Ovary (tissue), 9 donors: ENCODE results near the gene TXNIP. TPM values are rescaled to one million over a fixed set of nuclear protein-coding genes. Genes with fewer than 3 reads are reported as not detected.

Experiments used
- DNase-seq, 5 donors: peaks; one replicate each; pipeline ENCODE4 v3.0.0-alpha.2; 2019 to 2020
- H3K27ac ChIP-seq, 2 donors: fragments of 200-600 bp; one replicate each; pipeline versions ENCODE4 v1.5.1 to v1.8.0; 2019 to 2022
- H3K27me3 ChIP-seq: fragments of 200-600 bp; one replicate; pipeline ENCODE4 v1.8.0; 2022
- H3K36me3 ChIP-seq: fragments of 200-600 bp; sonication (generic); one replicate; pipeline ENCODE4 v1.5.1; 2019
- H3K4me1 ChIP-seq: one replicate; pipeline ENCODE4 v1.8.1; 2013; ENCODE audit warnings: mild to moderate bottlenecking, moderate library complexity; ENCODE audit not compliant: insufficient read depth
- H3K4me3 ChIP-seq: fragments of 200-600 bp; sonication (generic); one replicate; pipeline ENCODE4 v1.5.1; 2017
- H3K9me3 ChIP-seq, 2 donors: fragments of 200-600 bp in 1 of 2; sonication (generic) in 1 of 2; one replicate each; pipeline versions ENCODE4 v1.5.1 to v1.8.1; 2013 to 2019; ENCODE audit warnings: mild to moderate bottlenecking in 1 of 2, moderate library complexity in 1 of 2
- CTCF ChIP-seq, 3 donors: fragments of 450-650 bp in 2 of 3; fragments of 200-600 bp in 1 of 3; IDR thresholded peaks; one replicate each; pipeline versions ENCODE4 v1.5.1 to v1.8.0; 2016 to 2022; ENCODE audit warnings: antibody characterized with exemption in 3 of 3, mild to moderate bottlenecking in 1 of 3
- EP300 ChIP-seq: sonication (generic); formaldehyde crosslinking; IDR thresholded peaks from one replicate; pipeline ENCODE4 v1.6.1; 2017; ENCODE audit warnings: antibody characterized with exemption
- POLR2A ChIP-seq: fragments of 450-650 bp; IDR thresholded peaks from one replicate; pipeline ENCODE4 v1.6.1; 2017; ENCODE audit warnings: antibody characterized with exemption, mild to moderate bottlenecking, moderate library complexity
- WGBS, 3 donors: extraction: QIAGEN DNeasy Blood & Tissue Kit in 1 of 3; methylation state at CpG; one replicate each; pipeline versions ENCODE4 v1.1.5 to v1.1.7; 2013 to 2017; 5-methylcytosine and 5-hydroxymethylcytosine counted together
- intact Hi-C, 4 donors: fragments of 100-400 bp; cut with DNase I; formaldehyde crosslinking; loops; one replicate each; pipeline versions ENCODE4 v1.11.0 to v1.15.1; 2022 to 2023
- polyA plus RNA-seq, 2 donors: library from polyadenylated mRNA; stranded (reverse); fragments of 200-250 nt in 1 of 2; fragments of 350-450 nt in 1 of 2; fragmentation: Illumina TruSeq in 1 of 2; extraction: RNeasy Lipid Tissue Mini Kit (QIAGEN cat#74804) in 1 of 2; gene quantifications; one replicate each; pipeline ENCODE4 v1.2.3, GENCODE V29; 2013 to 2014
- total RNA-seq, 7 donors: library from RNA; depleted of rRNA in 2 of 7; stranded (reverse); fragments of >200 nt in 2 of 7; fragmentation: NEBNext Ultra II Directional in 3 of 7; extraction: Animal tissue kit (Norgen Biotek cat#: 25700) in 3 of 7; gene quantifications; one replicate each; pipeline versions ENCODE4 v1.1.0 to v1.2.4, GENCODE V29; 2016 to 2023
- donor health status: DM: no; HTN: no; CAD: no; lungs with moderate emphysema.
- donor health status: DM: no; HTN: no; CAD: no.
- donor health status: Bipolar disorder and iron deficiency.
- donor health status: DM: yes; HTN: yes; CAD: no.
- donor health status: DM: no; HTN: no; CAD: no.
- donor health status: DM: yes; HTN: yes; CAD: no.

The TXNIP gene
- total and polyA plus RNA-seq, 9 donors = 335 to 1,406 (median 617) TPM

DNA sequence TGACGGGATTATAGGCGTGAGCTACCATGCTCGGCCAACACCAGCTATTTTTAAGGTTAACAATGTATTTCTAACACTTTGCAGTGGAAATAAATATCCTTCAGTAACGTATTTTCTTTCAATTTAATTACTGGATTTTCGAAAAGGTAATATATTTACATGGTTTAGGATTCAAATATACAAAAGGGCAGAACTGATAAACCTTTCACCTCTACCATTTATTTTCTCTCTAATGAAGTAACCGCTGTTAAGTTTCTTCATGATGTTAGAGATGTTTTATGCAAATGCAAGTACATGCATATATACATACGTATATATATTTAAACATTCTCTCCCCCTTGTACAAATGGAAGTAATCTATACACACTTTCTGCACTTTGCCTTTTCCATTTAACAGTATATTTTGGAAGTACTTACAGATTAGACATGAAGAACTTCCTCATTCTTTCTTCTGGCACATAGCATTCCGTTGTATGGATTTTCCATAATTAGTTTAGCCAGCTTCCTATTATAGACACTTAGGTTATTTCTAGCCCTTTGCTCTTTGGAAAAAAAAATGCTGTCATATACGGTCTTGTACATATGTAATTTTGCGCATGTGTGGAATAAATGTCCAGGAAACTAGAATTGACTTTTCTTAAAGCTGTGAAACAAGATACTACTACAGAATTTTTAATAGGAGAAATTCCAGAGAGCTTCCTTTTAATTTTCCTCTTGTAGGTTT is 40.0 kb upstream of the TXNIP start:
- Histone ChIP-seq H3K27me3 (no peaks in the 10 kb centered on the region), H3K9me3 (no peaks in the 10 kb centered on the region), H3K4me3 (peak overlapping the region; percentile 44), H3K4me1 (no peaks in the 10 kb centered on the region), H3K36me3 (no peaks in the 10 kb centered on the region), H3K27ac (peak overlapping the region in 1 of 2 donors; percentile 93)
- 2 to 3% (median 3%) methylated on average over 10 of the region's 10 CpGs for WGBS, 3 donors
- intact Hi-C loops = no loop called here
- no peak for DNase-seq
- no peak for TF ChIP-seq CTCF (IDR thresholded peaks at IDR 0.05)
- no peak for TF ChIP-seq POLR2A
- TF ChIP-seq EP300 = no peak

- Histone ChIP-seq H3K27me3 (no peaks in the 10 kb centered on the region), H3K4me3 (peak overlapping the region; percentile 44), H3K36me3 (no peaks in the 10 kb centered on the region), H3K4me1 (no peaks in the 10 kb centered on the region), H3K27ac (peak overlapping the region in 1 of 2 donors; percentile 17), H3K9me3 (no peaks in the 10 kb centered on the region)
- DNase-seq = no peak
- WGBS, 3 donors = 12 to 15% (median 13%) methylated on average over 6 of the region's 6 CpGs
- intact Hi-C loops = no loop called here
- TF ChIP-seq EP300 = no peak
- TF ChIP-seq CTCF (IDR thresholded peaks at IDR 0.05) = no peak
- TF ChIP-seq POLR2A = no peak
These were observed 38.7 kb upstream of the TXNIP start for GRCh38 chr1:146035048-146035423.

- H3K27ac ChIP-seq = no peak overlapping the region
- no peaks in the 10 kb centered on the region for H3K4me1 ChIP-seq
- H3K4me3 ChIP-seq = no peak overlapping the region
- intact Hi-C loops = no loop called here
- TF ChIP-seq CTCF (IDR thresholded peaks at IDR 0.05) (no peak), POLR2A (no peak), EP300 (no peak)
- no peaks in the 10 kb centered on the region for H3K36me3 ChIP-seq
- H3K9me3 ChIP-seq = no peaks in the 10 kb centered on the region
- WGBS, 3 donors = 47 to 52% (median 50%) methylated on average over 6 of the region's 6 CpGs
- H3K27me3 ChIP-seq = no peaks in the 10 kb centered on the region
- DNase-seq = no peak
These were observed 36.3 kb upstream of the TXNIP start for GRCh38 chr1:146032631-146033219.

DNA sequence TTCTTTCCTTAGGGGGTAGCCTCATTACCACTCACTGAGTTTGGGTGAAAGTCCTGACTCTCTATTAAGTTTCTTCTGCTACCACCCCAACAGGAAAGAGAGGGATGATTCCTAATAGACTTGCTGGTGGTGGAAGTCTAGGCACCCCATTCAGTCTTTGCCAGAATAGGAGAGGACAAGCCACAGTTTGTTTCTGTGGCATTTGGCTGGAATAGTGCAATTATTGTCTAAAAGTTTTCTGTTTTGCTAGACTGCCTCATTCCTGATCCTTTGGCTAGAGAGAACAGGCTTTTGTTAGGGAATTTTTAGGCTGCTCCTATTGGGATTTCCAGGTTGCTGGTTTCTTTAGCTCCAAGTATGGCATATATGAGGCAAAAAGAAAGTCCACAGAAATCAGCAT is 35.1 kb upstream of the TXNIP start:
- H3K4me3 ChIP-seq = no peak overlapping the region
- H3K27me3 ChIP-seq = no peaks in the 10 kb centered on the region
- intact Hi-C loops = no loop called here
- no peak overlapping the region for H3K27ac ChIP-seq
- no peak for TF ChIP-seq EP300
- no peak for TF ChIP-seq POLR2A
- TF ChIP-seq CTCF (IDR thresholded peaks at IDR 0.05) = no peak
- no peaks in the 10 kb centered on the region for H3K9me3 ChIP-seq
- no peak for DNase-seq
- no peaks in the 10 kb centered on the region for H3K36me3 ChIP-seq
- H3K4me1 ChIP-seq = no peaks in the 10 kb centered on the region
